ENCODE measurements around the gene UNC13C.

Gene UNC13C

GRCh38 chr15:54660356-54660755 lies 682.1 kb downstream of the UNC13C start:
- DNase-seq (ENCODE audit: low read depth), result no peak

- no peak for DNase-seq (ENCODE audit: low read depth)
These were observed 697.0 kb downstream of the UNC13C start for GRCh38 chr15:54675241-54675640.

GRCh38 chr15:54681584-54681983 lies 703.3 kb downstream of the UNC13C start:
- no peak for DNase-seq (ENCODE audit: low read depth)

Data from fibroblast of the conjunctiva (primary cell).